Measurements from ENCODE around the gene ZNF580. TPM values are rescaled to one million over a fixed set of nuclear protein-coding genes. Genes with fewer than 3 reads are reported as not detected.
A peak's percentile ranks its signal among the peaks of the same experiment; 100 is the strongest.

ZNF580 gene
- polyA plus RNA-seq, 2 donors, result 12.8 to 14.2 TPM

GRCh38 chr19:55649268-55650125, 8.7 kb downstream of the ZNF580 start:
- H3K36me3 ChIP-seq (ENCODE audit: control insufficient read depth in 2 of 2, insufficient read depth in 2 of 2, low read length in 1 of 2), result peaks cover 0 to 11% of the 10 kb centered on the region in 2 donors
- peak overlapping the region in 1 of 2 donors; percentile 10 for H3K4me3 ChIP-seq (ENCODE audit: low read depth in 1 of 2, low read length in 2 of 2)
- peak overlapping the region in 1 of 2 donors; percentile 79 for H3K27ac ChIP-seq (ENCODE audit: low read depth in 2 of 2, low read length in 1 of 2)
- H3K27me3 ChIP-seq (ENCODE audit: control insufficient read depth in 1 of 2, insufficient read depth in 2 of 2, low read length in 2 of 2), result no peaks in the 10 kb centered on the region
- 79 to 85% methylated on average over 17 of the region's 17 CpGs for WGBS, 2 donors
- H3K9me3 ChIP-seq (ENCODE audit: control insufficient read depth in 2 of 2, insufficient read depth in 1 of 2, low read depth in 1 of 2, low read length in 1 of 2), result no peaks in the 10 kb centered on the region
- H3K4me1 ChIP-seq (ENCODE audit: control insufficient read depth in 2 of 2, insufficient read depth in 2 of 2, low read length in 1 of 2), result peaks cover 2 to 20% of the 10 kb centered on the region in 2 donors

- Histone ChIP-seq H3K4me3 (ENCODE audit: low read depth in 1 of 2, low read length in 2 of 2) (no peak overlapping the region), H3K4me1 (ENCODE audit: control insufficient read depth in 2 of 2, insufficient read depth in 2 of 2, low read length in 1 of 2) (peaks cover 2 to 16% of the 10 kb centered on the region in 2 donors), H3K27ac (ENCODE audit: low read depth in 2 of 2, low read length in 1 of 2) (no peak overlapping the region), H3K36me3 (ENCODE audit: control insufficient read depth in 2 of 2, insufficient read depth in 2 of 2, low read length in 1 of 2) (peaks cover 0 to 4% of the 10 kb centered on the region in 2 donors), H3K27me3 (ENCODE audit: control insufficient read depth in 1 of 2, insufficient read depth in 2 of 2, low read length in 2 of 2) (no peaks in the 10 kb centered on the region), H3K9me3 (ENCODE audit: control insufficient read depth in 2 of 2, insufficient read depth in 1 of 2, low read depth in 1 of 2, low read length in 1 of 2) (no peaks in the 10 kb centered on the region)
- 90 to 92% methylated on average over 4 of the region's 4 CpGs for WGBS, 2 donors
Observed at GRCh38 chr19:55650126-55650557, 9.3 kb downstream of the ZNF580 start.

- Histone ChIP-seq H3K4me3 (ENCODE audit: low read depth in 1 of 2, low read length in 2 of 2) (no peak overlapping the region), H3K27me3 (ENCODE audit: control insufficient read depth in 1 of 2, insufficient read depth in 2 of 2, low read length in 2 of 2) (no peaks in the 10 kb centered on the region), H3K27ac (ENCODE audit: low read depth in 2 of 2, low read length in 1 of 2) (no peak overlapping the region), H3K9me3 (ENCODE audit: control insufficient read depth in 2 of 2, insufficient read depth in 1 of 2, low read depth in 1 of 2, low read length in 1 of 2) (no peaks in the 10 kb centered on the region), H3K36me3 (ENCODE audit: control insufficient read depth in 2 of 2, insufficient read depth in 2 of 2, low read length in 1 of 2) (no peaks in the 10 kb centered on the region), H3K4me1 (ENCODE audit: control insufficient read depth in 2 of 2, insufficient read depth in 2 of 2, low read length in 1 of 2) (peaks cover 2 to 16% of the 10 kb centered on the region in 2 donors)
- 92 to 94% methylated on average over 17 of the region's 17 CpGs for WGBS, 2 donors
Observed at GRCh38 chr19:55650602-55651230, 9.9 kb downstream of the ZNF580 start.

- H3K27me3 ChIP-seq (ENCODE audit: control insufficient read depth in 1 of 2, insufficient read depth in 2 of 2, low read length in 2 of 2), result no peaks in the 10 kb centered on the region
- no peak overlapping the region for H3K27ac ChIP-seq (ENCODE audit: low read depth in 2 of 2, low read length in 1 of 2)
- H3K4me1 ChIP-seq (ENCODE audit: control insufficient read depth in 2 of 2, insufficient read depth in 2 of 2, low read length in 1 of 2), result peaks cover 2 to 16% of the 10 kb centered on the region in 2 donors
- no peaks in the 10 kb centered on the region for H3K36me3 ChIP-seq (ENCODE audit: control insufficient read depth in 2 of 2, insufficient read depth in 2 of 2, low read length in 1 of 2)
- WGBS, 2 donors, result 84 to 89% methylated on average over 18 of the region's 18 CpGs
- no peaks in the 10 kb centered on the region for H3K9me3 ChIP-seq (ENCODE audit: control insufficient read depth in 2 of 2, insufficient read depth in 1 of 2, low read depth in 1 of 2, low read length in 1 of 2)
- no peak overlapping the region for H3K4me3 ChIP-seq (ENCODE audit: low read depth in 1 of 2, low read length in 2 of 2)
Observed at GRCh38 chr19:55651236-55651635, 10.4 kb downstream of the ZNF580 start.

- H3K27ac ChIP-seq (ENCODE audit: low read depth in 2 of 2, low read length in 1 of 2), result peak overlapping the region in 1 of 2 donors; percentile 14
- peaks cover 8 to 26% of the 10 kb centered on the region in 2 donors for H3K4me1 ChIP-seq (ENCODE audit: control insufficient read depth in 2 of 2, insufficient read depth in 2 of 2, low read length in 1 of 2)
- H3K27me3 ChIP-seq (ENCODE audit: control insufficient read depth in 1 of 2, insufficient read depth in 2 of 2, low read length in 2 of 2), result no peaks in the 10 kb centered on the region
- WGBS, 2 donors, result 81 to 82% methylated on average over 70 to 71 of the region's 71 CpGs
- H3K4me3 ChIP-seq (ENCODE audit: low read depth in 1 of 2, low read length in 2 of 2), result no peak overlapping the region
- no peaks in the 10 kb centered on the region for H3K36me3 ChIP-seq (ENCODE audit: control insufficient read depth in 2 of 2, insufficient read depth in 2 of 2, low read length in 1 of 2)
- no peaks in the 10 kb centered on the region for H3K9me3 ChIP-seq (ENCODE audit: control insufficient read depth in 2 of 2, insufficient read depth in 1 of 2, low read depth in 1 of 2, low read length in 1 of 2)
Observed at GRCh38 chr19:55652311-55653128, 11.7 kb downstream of the ZNF580 start.

- H3K27ac ChIP-seq (ENCODE audit: low read depth in 2 of 2, low read length in 1 of 2), result peak overlapping the region; percentile 94 to 95
- H3K4me1 ChIP-seq (ENCODE audit: control insufficient read depth in 2 of 2, insufficient read depth in 2 of 2, low read length in 1 of 2), result peaks cover 9 to 24% of the 10 kb centered on the region in 2 donors
- peaks cover 0 to under 1% of the 10 kb centered on the region in 2 donors for H3K36me3 ChIP-seq (ENCODE audit: control insufficient read depth in 2 of 2, insufficient read depth in 2 of 2, low read length in 1 of 2)
- H3K4me3 ChIP-seq (ENCODE audit: low read depth in 1 of 2, low read length in 2 of 2), result peak overlapping the region; percentile 56 to 90
- H3K9me3 ChIP-seq (ENCODE audit: control insufficient read depth in 2 of 2, insufficient read depth in 1 of 2, low read depth in 1 of 2, low read length in 1 of 2), result no peaks in the 10 kb centered on the region
- no peaks in the 10 kb centered on the region for H3K27me3 ChIP-seq (ENCODE audit: control insufficient read depth in 1 of 2, insufficient read depth in 2 of 2, low read length in 2 of 2)
- 0% methylated on average over 56 to 57 of the region's 57 CpGs for WGBS, 2 donors
Observed at GRCh38 chr19:55653651-55654322, 13.0 kb downstream of the ZNF580 start.

GRCh38 chr19:55654323-55654867, 13.6 kb downstream of the ZNF580 start:
- no peaks in the 10 kb centered on the region for H3K9me3 ChIP-seq (ENCODE audit: control insufficient read depth in 2 of 2, insufficient read depth in 1 of 2, low read depth in 1 of 2, low read length in 1 of 2)
- peaks cover 0 to 6% of the 10 kb centered on the region in 2 donors for H3K36me3 ChIP-seq (ENCODE audit: control insufficient read depth in 2 of 2, insufficient read depth in 2 of 2, low read length in 1 of 2)
- H3K4me3 ChIP-seq (ENCODE audit: low read depth in 1 of 2, low read length in 2 of 2), result peak overlapping the region; percentile 56 to 90
- no peaks in the 10 kb centered on the region for H3K27me3 ChIP-seq (ENCODE audit: control insufficient read depth in 1 of 2, insufficient read depth in 2 of 2, low read length in 2 of 2)
- WGBS, 2 donors, result 0% methylated on average over 52 of the region's 52 CpGs
- peaks cover 7 to 21% of the 10 kb centered on the region in 2 donors for H3K4me1 ChIP-seq (ENCODE audit: control insufficient read depth in 2 of 2, insufficient read depth in 2 of 2, low read length in 1 of 2)
- H3K27ac ChIP-seq (ENCODE audit: low read depth in 2 of 2, low read length in 1 of 2), result peak overlapping the region; percentile 94 to 95

GRCh38 chr19:55654868-55655647, 14.3 kb downstream of the ZNF580 start, which contains the start of gene U2AF2:
U2AF2 (plus strand) TSS chr19:55655035; CDS start chr19:55655105, 70 bp downstream.
- H3K27me3 ChIP-seq (ENCODE audit: control insufficient read depth in 1 of 2, insufficient read depth in 2 of 2, low read length in 2 of 2), result no peaks in the 10 kb centered on the region
- WGBS, 2 donors, result 0 to 1% methylated on average over 75 to 95 of the region's 95 CpGs

More at GRCh38 chr19:55654868-55655647, 14.3 kb downstream of the ZNF580 start, which contains the start of gene U2AF2:
- Histone ChIP-seq H3K4me3 (ENCODE audit: low read depth in 1 of 2, low read length in 2 of 2) (peak within 1 kb of the TSS; percentile 85 to 90), H3K9me3 (ENCODE audit: control insufficient read depth in 2 of 2, insufficient read depth in 1 of 2, low read depth in 1 of 2, low read length in 1 of 2) (no peaks in the 10 kb centered on the region), H3K4me1 (ENCODE audit: control insufficient read depth in 2 of 2, insufficient read depth in 2 of 2, low read length in 1 of 2) (peaks cover 9 to 19% of the 10 kb centered on the region in 2 donors), H3K36me3 (ENCODE audit: control insufficient read depth in 2 of 2, insufficient read depth in 2 of 2, low read length in 1 of 2) (peaks cover 0 to 8% of the 10 kb centered on the region in 2 donors), H3K27ac (ENCODE audit: low read depth in 2 of 2, low read length in 1 of 2) (peak within 1 kb of the TSS; percentile 98 to 99)

Measured in esophagus (tissue), 2 donors.